Measurements from ENCODE around the gene CLIC1. TPM values are rescaled to one million over a fixed set of nuclear protein-coding genes. Genes with fewer than 3 reads are reported as not detected.

Gene CLIC1
- total and polyA plus RNA-seq, 10 donors, result 296 to 447 (median 347) TPM

DNA sequence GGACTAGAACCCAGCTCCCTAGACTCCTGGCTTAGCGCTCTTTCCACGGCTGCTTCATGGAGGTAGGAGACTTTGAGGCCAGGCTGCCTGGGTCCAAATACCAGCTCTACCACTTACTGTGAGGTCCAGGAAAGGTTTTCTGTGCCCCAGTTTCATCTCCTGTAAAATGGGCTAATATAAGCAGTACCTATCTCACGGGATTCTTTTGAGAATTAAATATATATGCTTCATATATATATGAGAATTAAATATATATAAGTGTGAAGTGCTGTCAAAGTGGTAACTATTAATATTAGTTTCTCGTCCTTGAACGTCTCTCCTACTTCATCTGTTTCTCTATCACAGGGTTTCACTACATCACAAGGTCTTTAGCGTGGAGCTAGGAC is 45.3 kb downstream of the CLIC1 start:
- Histone ChIP-seq H3K4me1 (peaks cover 0 to 14% (median 9%) of the 10 kb centered on the region in 6 donors), H3K27me3 (replicated peaks in 1 of 7) (no peaks in the 10 kb centered on the region), H3K9me3 (no peaks in the 10 kb centered on the region), H3K36me3 (peaks cover 0 to 100% (median 99%) of the 10 kb centered on the region in 6 donors), H3K4me3 (no peak overlapping the region), H3K27ac (no peak overlapping the region)
- no peak for DNase-seq
- no peak for TF ChIP-seq POLR2AphosphoS5 (IDR thresholded peaks at IDR 0.05)
- TF ChIP-seq, protein P1, sequence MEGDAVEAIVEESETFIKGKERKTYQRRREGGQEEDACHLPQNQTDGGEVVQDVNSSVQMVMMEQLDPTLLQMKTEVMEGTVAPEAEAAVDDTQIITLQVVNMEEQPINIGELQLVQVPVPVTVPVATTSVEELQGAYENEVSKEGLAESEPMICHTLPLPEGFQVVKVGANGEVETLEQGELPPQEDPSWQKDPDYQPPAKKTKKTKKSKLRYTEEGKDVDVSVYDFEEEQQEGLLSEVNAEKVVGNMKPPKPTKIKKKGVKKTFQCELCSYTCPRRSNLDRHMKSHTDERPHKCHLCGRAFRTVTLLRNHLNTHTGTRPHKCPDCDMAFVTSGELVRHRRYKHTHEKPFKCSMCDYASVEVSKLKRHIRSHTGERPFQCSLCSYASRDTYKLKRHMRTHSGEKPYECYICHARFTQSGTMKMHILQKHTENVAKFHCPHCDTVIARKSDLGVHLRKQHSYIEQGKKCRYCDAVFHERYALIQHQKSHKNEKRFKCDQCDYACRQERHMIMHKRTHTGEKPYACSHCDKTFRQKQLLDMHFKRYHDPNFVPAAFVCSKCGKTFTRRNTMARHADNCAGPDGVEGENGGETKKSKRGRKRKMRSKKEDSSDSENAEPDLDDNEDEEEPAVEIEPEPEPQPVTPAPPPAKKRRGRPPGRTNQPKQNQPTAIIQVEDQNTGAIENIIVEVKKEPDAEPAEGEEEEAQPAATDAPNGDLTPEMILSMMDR (IDR thresholded peaks at IDR 0.05 in 8 of 11, conservative IDR thresholded peaks at IDR 0.05 in 3 of 11), result no peak
- TF ChIP-seq POLR2A (IDR thresholded peaks at IDR 0.05), result no peak
- WGBS, 5 donors, result 90 to 97% (median 96%) methylated on average over 6 of the region's 6 CpGs
- intact Hi-C loops (cut with DNase I; ENCODE audit: low total_unique reads), result no loop called here

DNA sequence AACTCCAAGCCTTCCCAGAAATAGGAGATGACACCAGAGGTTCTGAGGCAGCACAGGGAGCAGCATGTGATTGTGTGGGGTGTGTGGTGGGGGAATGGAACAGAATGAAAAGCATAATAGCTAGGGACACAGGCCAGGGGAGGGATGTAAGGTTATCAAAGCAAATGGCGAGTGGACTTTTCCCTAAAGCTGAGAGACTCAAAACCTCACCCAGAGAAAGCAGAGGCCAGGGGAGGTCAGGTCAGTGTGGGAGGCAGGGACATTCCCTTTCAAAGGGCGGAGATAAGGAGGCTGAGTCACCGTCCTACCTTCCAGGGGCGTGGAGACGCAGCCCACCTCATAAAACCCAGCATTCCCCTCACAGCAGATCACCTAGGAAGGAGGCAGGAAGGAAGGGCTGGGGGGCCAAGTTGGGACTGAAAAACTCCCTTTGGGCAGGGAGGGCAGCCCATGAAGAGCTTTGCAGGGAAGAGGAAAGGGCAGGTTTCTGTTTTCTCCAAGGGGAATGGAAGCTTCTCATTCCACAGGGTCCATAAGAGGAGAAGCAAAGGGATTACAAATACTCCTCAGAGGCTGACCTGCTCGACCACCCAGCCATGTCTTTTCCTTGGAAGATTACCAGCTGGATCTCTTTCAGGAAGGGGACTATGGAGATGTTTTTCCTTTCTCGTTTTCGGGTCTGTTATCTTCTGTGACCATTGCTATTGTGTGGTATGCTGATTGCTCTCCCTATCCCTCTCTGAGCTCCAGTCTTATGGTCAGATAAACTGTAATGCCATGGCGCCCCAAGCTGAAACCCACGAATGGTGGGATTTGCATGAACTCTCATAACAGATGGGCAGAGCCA is 45.9 kb downstream of the CLIC1 start:
- WGBS, 5 donors, result 69 to 90% (median 82%) methylated on average over 10 of the region's 10 CpGs
- DNase-seq, result no peak
- peaks cover 0 to 100% (median 96%) of the 10 kb centered on the region in 6 donors for H3K36me3 ChIP-seq

DNA sequence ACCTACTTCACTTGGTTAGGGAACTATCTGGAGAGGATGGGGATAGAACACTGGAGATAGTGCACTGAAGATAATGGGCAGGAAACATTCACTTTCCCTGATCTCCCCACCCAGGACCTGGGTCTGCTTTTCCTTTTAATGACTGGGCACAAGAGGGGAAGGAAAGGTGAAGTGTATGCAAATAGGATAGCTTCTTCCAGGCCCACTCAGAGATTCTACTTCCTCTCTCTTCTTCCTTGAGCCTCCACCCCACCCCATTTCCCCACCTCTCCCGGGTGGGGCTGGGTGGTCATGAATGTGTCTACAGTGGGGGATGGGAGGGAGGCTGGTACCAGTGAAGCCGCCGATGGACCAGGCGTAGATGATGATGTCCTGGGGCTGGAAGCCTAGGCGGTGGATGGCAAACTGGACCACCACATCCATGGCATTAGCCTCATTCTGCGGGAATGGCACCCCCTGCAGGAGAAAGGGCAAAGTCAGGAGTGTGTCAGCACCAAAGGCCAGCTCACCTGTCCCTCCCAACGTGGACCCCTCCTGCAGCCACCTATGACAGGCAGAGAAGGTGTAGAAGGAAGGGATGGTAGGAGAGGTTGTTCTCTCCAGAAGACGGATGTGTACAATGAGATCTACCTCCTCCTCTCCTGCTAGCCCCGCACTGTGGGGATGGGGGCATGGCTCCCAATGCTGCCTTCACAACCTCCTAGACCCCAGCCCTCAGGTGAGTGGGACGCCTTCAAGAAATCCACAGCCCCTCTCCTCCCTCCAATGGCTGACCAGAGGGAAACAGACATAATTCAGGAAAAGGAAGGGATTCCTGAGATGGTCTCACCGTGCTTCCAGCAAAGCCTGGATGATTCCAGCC is 46.9 kb downstream of the CLIC1 start:
- intact Hi-C loops (cut with DNase I; ENCODE audit: low total_unique reads), result no loop called here
- H3K9me3 ChIP-seq, result no peaks in the 10 kb centered on the region
- H3K4me1 ChIP-seq, result peaks cover 0 to 14% (median 9%) of the 10 kb centered on the region in 6 donors
- DNase-seq, result no peak
- no peaks in the 10 kb centered on the region for H3K27me3 ChIP-seq (replicated peaks in 1 of 7)
- H3K4me3 ChIP-seq, result no peak overlapping the region
- TF ChIP-seq, protein P1 (IDR thresholded peaks at IDR 0.05 in 8 of 11, conservative IDR thresholded peaks at IDR 0.05 in 3 of 11), result peak in 3 of 11 experiments; percentile 5 to 42 (median 13)
- peak in 2 of 3 donors; percentile 25 to 29 for TF ChIP-seq POLR2AphosphoS5 (IDR thresholded peaks at IDR 0.05)
- TF ChIP-seq POLR2A (IDR thresholded peaks at IDR 0.05), result no peak
- H3K36me3 ChIP-seq, result peaks cover 0 to 100% (median 90%) of the 10 kb centered on the region in 6 donors
- peak overlapping the region in 2 of 8 donors; percentile 28 to 53 for H3K27ac ChIP-seq
- WGBS, 5 donors, result 78 to 83% (median 82%) methylated on average over 9 to 11 of the region's 11 CpGs

More for the DNA sequence above, 45.9 kb downstream of the CLIC1 start:
- no peak overlapping the region for H3K4me3 ChIP-seq
- intact Hi-C loops (cut with DNase I; ENCODE audit: low total_unique reads), result no loop called here
- H3K9me3 ChIP-seq, result no peaks in the 10 kb centered on the region
- TF ChIP-seq POLR2AphosphoS5 (IDR thresholded peaks at IDR 0.05), result no peak
- peak overlapping the region in 2 of 8 donors; percentile 28 to 53 for H3K27ac ChIP-seq
- no peaks in the 10 kb centered on the region for H3K27me3 ChIP-seq (replicated peaks in 1 of 7)
- H3K4me1 ChIP-seq, result peaks cover 0 to 14% (median 9%) of the 10 kb centered on the region in 6 donors

DNA sequence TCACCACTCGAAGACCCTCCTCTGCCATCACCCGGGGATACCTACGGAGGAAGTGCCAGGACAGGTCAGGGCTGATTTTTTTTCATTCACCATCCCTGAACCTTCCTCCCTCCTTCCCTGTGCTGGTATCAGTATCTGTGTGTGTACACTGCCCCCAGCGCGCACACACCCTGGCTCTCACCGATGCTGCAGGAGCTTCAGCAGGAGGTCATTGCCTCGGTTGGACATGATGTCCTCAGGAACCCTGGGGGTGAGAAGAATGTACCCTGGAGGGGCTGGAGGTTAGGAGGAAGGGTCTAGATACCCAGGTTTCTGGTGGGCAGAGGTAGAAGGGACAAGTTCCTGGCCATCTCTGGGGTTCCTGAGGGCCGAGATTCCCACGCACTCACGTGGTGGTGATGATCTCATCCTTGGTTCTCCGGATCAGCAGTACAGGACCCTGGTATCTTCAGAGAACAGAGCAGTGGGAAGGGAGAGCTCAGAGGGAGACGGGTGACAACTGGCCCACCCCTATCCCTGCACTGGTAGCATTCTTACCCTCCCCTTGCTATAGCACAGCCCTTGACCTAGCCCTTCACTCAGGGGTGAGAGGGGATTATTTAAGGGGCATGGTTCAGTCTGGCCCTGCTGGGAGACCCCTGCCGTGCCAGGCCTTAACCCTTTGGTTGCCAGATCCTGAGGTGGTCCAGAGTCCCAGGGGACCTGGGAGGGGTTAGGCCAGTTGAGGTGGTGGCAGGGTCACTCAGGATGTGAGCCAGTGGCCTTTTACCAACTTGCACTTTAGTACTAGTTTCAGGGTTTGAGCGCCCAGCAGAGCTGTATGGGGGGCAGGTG is 48.3 kb downstream of the CLIC1 start:
- intact Hi-C loops (cut with DNase I; ENCODE audit: low total_unique reads), result no loop called here
- Histone ChIP-seq H3K4me1 (peaks cover 0 to 22% (median 12%) of the 10 kb centered on the region in 6 donors), H3K4me3 (no peak overlapping the region), H3K36me3 (peaks cover 0 to 94% (median 79%) of the 10 kb centered on the region in 6 donors), H3K9me3 (no peaks in the 10 kb centered on the region), H3K27ac (peak overlapping the region in 1 of 8 donors; percentile 3), H3K27me3 (replicated peaks in 1 of 7) (no peaks in the 10 kb centered on the region)
- 80 to 91% (median 90%) methylated on average over 14 of the region's 14 CpGs for WGBS, 5 donors
- TF ChIP-seq POLR2AphosphoS5 (IDR thresholded peaks at IDR 0.05), result peak in 1 of 3 donors; percentile 1
- TF ChIP-seq, protein P1 (IDR thresholded peaks at IDR 0.05 in 8 of 11, conservative IDR thresholded peaks at IDR 0.05 in 3 of 11), result no peak
- DNase-seq, result no peak
